Muscle layer of colon (tissue), 2 donors: ENCODE data around the gene DDX28.

Experiments
- H3K27ac ChIP-seq: one replicate; pipeline ENCODE4 v1.7.0; 2013; ENCODE audit warnings: low read depth, mild to moderate bottlenecking, low read length, moderate library complexity
- H3K27me3 ChIP-seq, 2 donors: one replicate each; pipeline ENCODE4 v1.7.0; 2013; ENCODE audit warnings: low read length in 2 of 2, mild to moderate bottlenecking in 2 of 2; ENCODE audit not compliant: insufficient read depth in 2 of 2, control insufficient read depth in 1 of 2
- H3K36me3 ChIP-seq: one replicate; pipeline ENCODE4 v1.7.0; 2013; ENCODE audit warnings: mild to moderate bottlenecking, low read length; ENCODE audit not compliant: insufficient read depth
- H3K4me1 ChIP-seq: one replicate; pipeline ENCODE4 v1.7.0; 2013; ENCODE audit warnings: mild to moderate bottlenecking, low read length; ENCODE audit not compliant: insufficient read depth
- H3K4me3 ChIP-seq, 2 donors: one replicate each; pipeline ENCODE4 v1.7.0; 2013; ENCODE audit warnings: low read length in 2 of 2, low read depth in 1 of 2, mild to moderate bottlenecking in 1 of 2, moderate library complexity in 1 of 2
- H3K9ac ChIP-seq: one replicate; pipeline ENCODE4 v1.7.0; 2013; ENCODE audit warnings: low read length
- H3K9me3 ChIP-seq: one replicate; pipeline ENCODE4 v1.7.0; 2013; ENCODE audit warnings: mild to moderate bottlenecking, low read length
- donor health status: abdominal sarcoma.
- donor health status: Adenocarcinoma of cecum.

The DDX28 gene

GRCh38 chr16:68062910-68063393 lies 39.9 kb upstream of the DDX28 start:
- Histone ChIP-seq H3K36me3 (no peaks in the 10 kb centered on the region), H3K27me3 (no peaks in the 10 kb centered on the region), H3K4me3 (no peak overlapping the region), H3K9me3 (no peaks in the 10 kb centered on the region), H3K9ac (no peak overlapping the region), H3K4me1 (peaks cover 8% of the 10 kb centered on the region), H3K27ac (no peak overlapping the region)

GRCh38 chr16:68061396-68061795 lies 38.4 kb upstream of the DDX28 start:
- H3K36me3 ChIP-seq = no peaks in the 10 kb centered on the region
- no peak overlapping the region for H3K9ac ChIP-seq
- H3K4me1 ChIP-seq = peaks cover 6% of the 10 kb centered on the region
- no peaks in the 10 kb centered on the region for H3K27me3 ChIP-seq
- no peak overlapping the region for H3K27ac ChIP-seq
- H3K4me3 ChIP-seq = no peak overlapping the region
- no peaks in the 10 kb centered on the region for H3K9me3 ChIP-seq

- no peak overlapping the region for H3K27ac ChIP-seq
- H3K27me3 ChIP-seq = no peaks in the 10 kb centered on the region
These were observed 36.8 kb upstream of the DDX28 start for GRCh38 chr16:68059804-68060203.

DNA sequence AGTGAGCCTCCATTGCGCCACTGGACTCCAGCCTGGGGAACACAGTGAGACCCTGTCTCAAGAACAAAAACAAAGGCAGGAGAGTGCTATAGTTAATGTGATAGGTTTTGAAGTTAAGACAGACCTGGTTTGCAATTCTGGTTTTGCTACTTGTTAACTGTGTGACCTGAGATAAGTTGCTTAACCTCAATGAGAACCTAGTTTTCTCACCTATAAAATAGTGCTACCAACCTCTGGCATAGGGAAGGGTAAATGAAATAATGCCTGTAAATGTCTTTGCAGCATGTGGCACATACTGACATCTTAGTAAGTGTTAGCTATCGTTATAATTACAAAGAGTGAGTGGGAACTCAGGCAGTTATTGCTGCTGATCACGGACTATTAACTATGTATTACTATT lies 32.4 kb upstream of the DDX28 start:
- no peak overlapping the region for H3K4me3 ChIP-seq
- no peak overlapping the region for H3K27ac ChIP-seq
- H3K27me3 ChIP-seq = no peaks in the 10 kb centered on the region
- H3K36me3 ChIP-seq = peaks cover 13% of the 10 kb centered on the region
- no peak overlapping the region for H3K9ac ChIP-seq
- no peaks in the 10 kb centered on the region for H3K9me3 ChIP-seq
- H3K4me1 ChIP-seq = no peaks in the 10 kb centered on the region

More at GRCh38 chr16:68059804-68060203, 36.8 kb upstream of the DDX28 start:
- H3K9ac ChIP-seq = no peak overlapping the region
- H3K4me3 ChIP-seq = no peak overlapping the region
- peaks cover 5% of the 10 kb centered on the region for H3K36me3 ChIP-seq
- H3K4me1 ChIP-seq = peaks cover 4% of the 10 kb centered on the region
- H3K9me3 ChIP-seq = no peaks in the 10 kb centered on the region

DNA sequence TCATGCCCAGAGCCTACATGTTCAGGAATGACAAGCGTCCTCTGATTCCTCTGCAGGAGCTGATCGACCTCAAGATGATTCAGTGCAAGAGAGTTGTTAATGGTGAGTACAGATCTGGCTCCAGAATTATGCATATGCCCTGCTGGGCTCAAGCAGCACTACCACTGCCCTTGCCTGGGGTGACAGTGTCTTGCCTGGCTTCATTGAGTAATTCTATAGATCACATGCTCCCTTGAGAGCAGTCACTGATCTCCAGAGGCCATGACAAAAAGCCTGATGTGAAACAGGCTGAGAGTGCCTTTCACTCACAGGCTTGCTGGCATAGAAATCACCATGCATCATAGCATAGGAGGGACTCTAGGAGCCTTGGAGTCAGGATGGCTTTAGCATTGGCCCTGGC lies 26.4 kb upstream of the DDX28 start:
- peaks cover 17% of the 10 kb centered on the region for H3K36me3 ChIP-seq
- H3K4me3 ChIP-seq = no peak overlapping the region
- H3K27ac ChIP-seq = no peak overlapping the region
- H3K27me3 ChIP-seq = no peaks in the 10 kb centered on the region
- no peaks in the 10 kb centered on the region for H3K4me1 ChIP-seq
- H3K9ac ChIP-seq = no peak overlapping the region
- no peaks in the 10 kb centered on the region for H3K9me3 ChIP-seq

- Histone ChIP-seq H3K27ac (no peak overlapping the region), H3K9ac (no peak overlapping the region), H3K36me3 (peaks cover 9% of the 10 kb centered on the region), H3K27me3 (no peaks in the 10 kb centered on the region), H3K4me3 (no peak overlapping the region), H3K4me1 (no peaks in the 10 kb centered on the region), H3K9me3 (no peaks in the 10 kb centered on the region)
These were observed 25.0 kb upstream of the DDX28 start for GRCh38 chr16:68047987-68048386.

DNA sequence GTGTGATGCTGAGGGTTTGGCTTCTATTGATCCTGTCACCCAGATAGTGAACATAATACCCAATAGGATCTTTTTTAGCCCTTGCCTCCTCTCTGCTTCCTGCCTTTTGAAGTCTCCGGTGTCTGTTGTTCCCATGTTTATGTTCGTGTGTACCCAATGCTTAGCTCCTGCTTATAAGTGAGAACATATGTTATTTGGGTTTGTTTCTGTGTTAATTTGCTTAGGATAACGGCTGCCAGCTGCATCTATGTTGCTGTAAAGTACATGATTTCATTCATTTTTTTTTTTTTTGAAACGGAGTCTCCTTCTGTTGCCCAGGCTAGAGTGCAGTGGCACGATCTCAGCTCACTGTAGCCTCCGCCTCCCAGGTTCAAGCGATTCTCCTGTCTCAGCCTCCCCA lies 23.1 kb upstream of the DDX28 start:
- Histone ChIP-seq H3K36me3 (peaks cover 9% of the 10 kb centered on the region), H3K27me3 (no peaks in the 10 kb centered on the region), H3K9me3 (no peaks in the 10 kb centered on the region), H3K9ac (no peak overlapping the region), H3K4me1 (no peaks in the 10 kb centered on the region), H3K27ac (no peak overlapping the region), H3K4me3 (no peak overlapping the region)

DNA sequence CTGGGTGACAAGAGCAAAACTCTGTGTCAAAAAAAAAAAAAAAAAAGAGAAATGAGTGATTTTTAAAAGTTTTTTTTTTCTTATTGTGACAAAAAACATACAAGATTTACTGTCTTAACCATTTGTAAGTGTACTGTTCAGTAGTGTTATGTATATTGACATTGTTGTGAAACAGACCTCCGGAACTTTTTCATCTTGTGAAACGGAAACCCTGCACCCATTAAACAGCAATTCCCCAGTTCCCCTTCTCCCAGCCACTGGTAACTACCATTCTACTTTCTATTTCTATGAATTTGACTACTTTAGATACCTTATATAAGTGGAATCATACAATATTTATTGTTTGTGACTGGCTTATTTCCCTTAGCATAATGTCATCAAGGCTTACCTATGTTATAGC lies 18.8 kb upstream of the DDX28 start:
- no peak overlapping the region for H3K9ac ChIP-seq
- H3K4me1 ChIP-seq = no peaks in the 10 kb centered on the region
- no peak overlapping the region for H3K4me3 ChIP-seq
- H3K27me3 ChIP-seq = no peaks in the 10 kb centered on the region
- no peaks in the 10 kb centered on the region for H3K36me3 ChIP-seq
- no peak overlapping the region for H3K27ac ChIP-seq
- H3K9me3 ChIP-seq = no peaks in the 10 kb centered on the region

DNA sequence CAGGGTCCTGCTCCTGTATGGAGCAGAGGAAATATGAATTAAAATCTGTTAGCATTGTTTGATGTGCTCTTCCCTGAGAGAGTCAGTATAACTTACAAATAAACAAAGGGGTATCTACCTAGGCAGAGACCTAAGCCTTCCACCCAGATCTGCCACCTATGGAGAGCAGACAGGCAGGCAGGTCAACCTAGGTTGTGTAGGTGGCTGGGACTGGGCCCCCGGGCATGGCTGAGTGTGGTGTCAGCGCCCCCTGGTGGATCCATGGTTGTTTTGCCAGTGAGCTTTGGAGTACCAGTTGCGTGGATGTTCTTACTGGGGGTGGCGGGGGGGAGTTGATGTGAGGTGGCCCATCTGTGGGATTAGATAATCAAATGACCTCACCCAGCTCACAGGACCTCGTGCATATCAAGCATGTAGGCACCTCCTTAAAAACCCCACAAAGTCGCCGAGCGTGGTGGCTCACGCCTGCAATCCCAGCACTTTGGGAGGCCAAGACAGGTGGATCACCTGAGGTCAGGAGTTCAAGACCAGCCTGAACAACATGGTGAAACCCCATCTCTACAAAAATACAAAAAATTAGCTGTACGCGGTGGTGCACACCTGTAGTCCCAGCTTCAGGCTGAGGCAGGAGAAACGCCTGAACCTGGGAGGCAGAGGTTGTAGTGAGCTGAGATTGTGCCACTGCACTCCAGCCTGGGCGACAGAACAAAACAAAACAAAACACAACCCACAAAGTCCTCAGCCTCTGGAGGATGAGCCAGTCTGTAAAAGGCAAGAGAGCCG lies 17.7 kb upstream of the DDX28 start:
- no peak overlapping the region for H3K27ac ChIP-seq

GRCh38 chr16:68037841-68038597 lies 15.0 kb upstream of the DDX28 start:
- Histone ChIP-seq H3K4me3 (no peak overlapping the region), H3K9me3 (no peaks in the 10 kb centered on the region), H3K9ac (no peak overlapping the region), H3K4me1 (no peaks in the 10 kb centered on the region), H3K27ac (no peak overlapping the region), H3K27me3 (no peaks in the 10 kb centered on the region), H3K36me3 (no peaks in the 10 kb centered on the region)

More for the DNA sequence above, 17.7 kb upstream of the DDX28 start:
- Histone ChIP-seq H3K4me1 (no peaks in the 10 kb centered on the region), H3K9me3 (no peaks in the 10 kb centered on the region), H3K9ac (no peak overlapping the region), H3K36me3 (no peaks in the 10 kb centered on the region), H3K4me3 (no peak overlapping the region), H3K27me3 (no peaks in the 10 kb centered on the region)

DNA sequence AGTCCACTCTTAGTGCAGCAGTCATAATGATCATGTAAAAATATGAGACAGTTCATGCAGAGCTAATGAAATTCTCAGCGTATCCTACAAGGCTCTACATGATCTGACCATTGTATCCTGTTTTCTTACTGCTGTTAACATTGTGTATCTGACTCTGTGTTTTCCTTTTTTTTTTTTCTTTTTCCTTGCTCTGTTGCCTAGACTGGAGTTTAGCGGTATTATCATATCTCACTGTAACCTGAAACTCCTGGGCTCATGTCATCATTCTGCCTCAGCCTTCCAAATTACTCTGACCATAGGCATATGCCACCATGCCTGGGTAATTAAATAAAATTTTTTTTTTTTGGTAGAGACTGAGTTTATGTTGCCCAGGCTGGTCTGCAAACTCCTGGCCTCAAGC lies 12.2 kb upstream of the DDX28 start:
- no peak overlapping the region for H3K9ac ChIP-seq
- H3K4me1 ChIP-seq = no peaks in the 10 kb centered on the region
- no peak overlapping the region for H3K4me3 ChIP-seq
- H3K36me3 ChIP-seq = no peaks in the 10 kb centered on the region
- no peaks in the 10 kb centered on the region for H3K9me3 ChIP-seq
- H3K27ac ChIP-seq = no peak overlapping the region
- no peaks in the 10 kb centered on the region for H3K27me3 ChIP-seq
